Amniotic stem cell (primary cell): ENCODE data around the gene PATE4.
A peak's percentile ranks its signal among the peaks of the same experiment; 100 is the strongest.

Source experiments
- DNase-seq: peaks from one replicate; lab custom pipeline; 2025; lab: John Stamatoyannopoulos, UW

The PATE4 gene

GRCh38 chr11:125887373-125888324 lies 54.5 kb downstream of the PATE4 start, which contains the start of gene HYLS1:
Gene HYLS1, plus strand, starts transcription at chr11:125887668. Its CDS starts 11,701 bp downstream, at chr11:125899369.
- peak; percentile 88 for DNase-seq
